HEK293T (cell line): ENCODE measurements around the gene LAMC1.

ENCODE experiments used
- FOXM1 ChIP-seq: fragments of 450-650 bp; IDR thresholded peaks from 2 replicates; pipeline ENCODE4 v1.6.1; 2017; ENCODE audit warnings: mild to moderate bottlenecking, borderline replicate concordance
- SP1 ChIP-seq: fragments of 450-650 bp; IDR thresholded peaks from 2 replicates; pipeline ENCODE4 v1.6.1; 2017

DNA sequence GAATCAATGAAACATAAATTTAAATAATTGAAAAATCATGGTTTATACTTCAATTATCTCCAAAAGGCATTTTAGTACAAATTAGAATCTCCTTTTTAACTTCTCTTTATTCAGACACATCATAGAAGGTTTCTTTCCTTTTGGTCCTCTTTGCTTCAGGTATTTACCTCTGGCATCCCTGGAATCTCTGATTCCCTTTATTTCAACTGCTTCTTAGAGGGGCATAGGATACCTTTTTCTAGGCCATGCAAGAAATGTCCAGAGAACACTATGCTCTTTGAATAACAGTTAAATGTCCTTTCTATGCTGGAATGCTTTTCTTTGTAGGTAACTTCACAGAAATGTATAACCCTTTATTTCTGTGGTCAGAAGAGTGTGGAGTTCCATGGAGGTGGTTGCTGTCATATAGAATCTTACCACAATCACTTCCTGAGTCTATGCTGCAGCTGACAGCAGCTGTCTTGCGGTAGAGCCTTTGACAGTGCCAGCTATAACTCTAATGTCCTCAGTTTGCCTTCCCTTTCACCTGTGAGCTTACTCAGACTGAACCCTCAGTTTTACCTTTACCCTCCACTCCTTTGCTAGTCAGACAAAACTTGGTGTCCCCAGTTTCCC is 171.4 kb downstream of the LAMC1 start:
- TF ChIP-seq FOXM1 = no peak
- no peak for TF ChIP-seq SP1
